Endothelial cell of umbilical vein (primary cell): Measurements from ENCODE around the gene UNKL.

Experiments
- POLR2A ChIP-seq: IDR thresholded peaks from 2 replicates; pipeline ENCODE4 v1.6.1; 2012; ENCODE audit warnings: low read depth, mild to moderate bottlenecking, control low read depth, low read length
- TF ChIP-seq, protein P1 (sequence below), 2 donors: IDR thresholded peaks; 1 replicate in 1 of 2; 2 replicates in 1 of 2; pipeline ENCODE4 v1.5.1; 2011; ENCODE audit warnings: low read length in 2 of 2, mild to moderate bottlenecking in 2 of 2, moderate library complexity in 2 of 2, control low read depth in 1 of 2, inconsistent platforms in 1 of 2, low read depth in 1 of 2; ENCODE audit not compliant: insufficient read depth in 1 of 2; ENCODE audit errors: extremely low read depth in 1 of 2
- TF ChIP-seq, protein P2 (sequence below): IDR thresholded peaks from 2 replicates; pipeline ENCODE4 v1.6.1; 2011; ENCODE audit not compliant: insufficient read depth, insufficient read length

GRCh38 chr16:1429012-1429411, 14.5 kb upstream of the UNKL start:
- TF ChIP-seq, protein P1, sequence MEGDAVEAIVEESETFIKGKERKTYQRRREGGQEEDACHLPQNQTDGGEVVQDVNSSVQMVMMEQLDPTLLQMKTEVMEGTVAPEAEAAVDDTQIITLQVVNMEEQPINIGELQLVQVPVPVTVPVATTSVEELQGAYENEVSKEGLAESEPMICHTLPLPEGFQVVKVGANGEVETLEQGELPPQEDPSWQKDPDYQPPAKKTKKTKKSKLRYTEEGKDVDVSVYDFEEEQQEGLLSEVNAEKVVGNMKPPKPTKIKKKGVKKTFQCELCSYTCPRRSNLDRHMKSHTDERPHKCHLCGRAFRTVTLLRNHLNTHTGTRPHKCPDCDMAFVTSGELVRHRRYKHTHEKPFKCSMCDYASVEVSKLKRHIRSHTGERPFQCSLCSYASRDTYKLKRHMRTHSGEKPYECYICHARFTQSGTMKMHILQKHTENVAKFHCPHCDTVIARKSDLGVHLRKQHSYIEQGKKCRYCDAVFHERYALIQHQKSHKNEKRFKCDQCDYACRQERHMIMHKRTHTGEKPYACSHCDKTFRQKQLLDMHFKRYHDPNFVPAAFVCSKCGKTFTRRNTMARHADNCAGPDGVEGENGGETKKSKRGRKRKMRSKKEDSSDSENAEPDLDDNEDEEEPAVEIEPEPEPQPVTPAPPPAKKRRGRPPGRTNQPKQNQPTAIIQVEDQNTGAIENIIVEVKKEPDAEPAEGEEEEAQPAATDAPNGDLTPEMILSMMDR (IDR thresholded peaks at IDR 0.05; ENCODE audit: extremely low read depth in 1 of 2, insufficient read depth in 1 of 2, low read depth in 1 of 2, low read length in 2 of 2), result no peak
- TF ChIP-seq, protein P2, sequence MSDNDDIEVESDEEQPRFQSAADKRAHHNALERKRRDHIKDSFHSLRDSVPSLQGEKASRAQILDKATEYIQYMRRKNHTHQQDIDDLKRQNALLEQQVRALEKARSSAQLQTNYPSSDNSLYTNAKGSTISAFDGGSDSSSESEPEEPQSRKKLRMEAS, result no peak
- TF ChIP-seq POLR2A, result no peak
